GM12892 (cell line): ENCODE results near the gene ZNF652.

ENCODE experiments used
- POLR2A ChIP-seq: IDR thresholded peaks from 2 replicates; pipeline ENCODE4 v1.6.1; 2011; ENCODE audit warnings: low read depth, low read length, control low read depth
- TAF1 ChIP-seq: IDR thresholded peaks from 2 replicates; pipeline ENCODE4 v1.6.1; 2011; ENCODE audit warnings: low read depth, mild to moderate bottlenecking, control low read depth, low read length, borderline replicate concordance

GRCh38 chr17:49401971-49402611 is 40.0 kb upstream of the ZNF652 start:
- TF ChIP-seq TAF1 (no peak), POLR2A (no peak)
